Measurements from ENCODE around the gene GPR15LG. TPM values are rescaled to one million over a fixed set of nuclear protein-coding genes. Genes with fewer than 3 reads are reported as not detected.

GPR15LG gene
- total and polyA plus RNA-seq, 2 experiments from 2014 or later = 0.45 to 2.6 TPM

- 91% methylated on average over 9 of the region's 9 CpGs for whole genome bisulfite sequencing (ENCODE audit: low lambda C conversion rate, missing lambda C conversion rate)
- Histone ChIP-seq H3K4me1 (ENCODE audit: insufficient read depth) (no peaks in the 10 kb centered on the region), H3K4me2 (no peak overlapping the region), H3K36me3 (replicated peaks; ENCODE audit: insufficient read depth, low read depth) (no peaks in the 10 kb centered on the region), H4K20me1 (ENCODE audit: insufficient read depth, poor library complexity, severe bottlenecking) (no peaks in the 10 kb centered on the region), H3K9me2 (replicated peaks; ENCODE audit: insufficient read depth) (no peaks in the 10 kb centered on the region), H3K27me3 (no peaks in the 10 kb centered on the region), H3K4me3 (no peak overlapping the region), H2AFZ (no peak overlapping the region), H3K9me3 (ENCODE audit: low read depth) (no peaks in the 10 kb centered on the region), H3K79me2 (no peaks in the 10 kb centered on the region), H3K27ac (peak overlapping the region; percentile 20)
- TF ChIP-seq EZH2phosphoT487 (IDR thresholded peaks at IDR 0.05; ENCODE audit: low read depth, severe bottlenecking, unreplicated experiment) (no peak), EZH2 (IDR thresholded peaks at IDR 0.05; ENCODE audit: borderline replicate concordance) (no peak), CTCF (IDR thresholded peaks at IDR 0.05; ENCODE audit: poor library complexity) (no peak)
- DNase-seq (ENCODE audit: low spot score) = no peak
Measured at GRCh38 chr10:84172467-84173356, 889 bp upstream of the GPR15LG start.

- Histone ChIP-seq H3K79me2 (no peaks in the 10 kb centered on the region), H3K27me3 (no peaks in the 10 kb centered on the region), H3K9me2 (replicated peaks; ENCODE audit: insufficient read depth) (no peaks in the 10 kb centered on the region), H3K4me2 (no peak overlapping the region), H4K20me1 (ENCODE audit: insufficient read depth, poor library complexity, severe bottlenecking) (no peaks in the 10 kb centered on the region), H3K4me1 (ENCODE audit: insufficient read depth) (no peaks in the 10 kb centered on the region), H3K27ac (no peak overlapping the region), H3K9me3 (ENCODE audit: low read depth) (no peaks in the 10 kb centered on the region), H3K4me3 (no peak overlapping the region), H2AFZ (no peak overlapping the region), H3K36me3 (replicated peaks; ENCODE audit: insufficient read depth, low read depth) (no peaks in the 10 kb centered on the region)
- DNase-seq (ENCODE audit: low spot score) = no peak
- WGBS (ENCODE audit: low lambda C conversion rate, missing lambda C conversion rate) = 96% methylated on average over 6 of the region's 6 CpGs
- TF ChIP-seq CTCF (IDR thresholded peaks at IDR 0.05; ENCODE audit: poor library complexity) (no peak), EZH2phosphoT487 (IDR thresholded peaks at IDR 0.05; ENCODE audit: low read depth, severe bottlenecking, unreplicated experiment) (no peak), EZH2 (IDR thresholded peaks at IDR 0.05; ENCODE audit: borderline replicate concordance) (no peak)
Measured at GRCh38 chr10:84175436-84175835, 1.8 kb downstream of the GPR15LG start.

GRCh38 chr10:84176351-84176750 lies 2.8 kb downstream of the GPR15LG start:
- Histone ChIP-seq H3K9me2 (replicated peaks; ENCODE audit: insufficient read depth) (no peaks in the 10 kb centered on the region), H3K4me3 (no peak overlapping the region), H3K27me3 (no peaks in the 10 kb centered on the region), H3K4me1 (ENCODE audit: insufficient read depth) (no peaks in the 10 kb centered on the region), H3K27ac (no peak overlapping the region), H2AFZ (no peak overlapping the region), H4K20me1 (ENCODE audit: insufficient read depth, poor library complexity, severe bottlenecking) (no peaks in the 10 kb centered on the region), H3K4me2 (no peak overlapping the region), H3K36me3 (replicated peaks; ENCODE audit: insufficient read depth, low read depth) (no peaks in the 10 kb centered on the region), H3K9me3 (ENCODE audit: low read depth) (no peaks in the 10 kb centered on the region), H3K79me2 (no peaks in the 10 kb centered on the region)
- 72% methylated on average over 4 of the region's 4 CpGs for WGBS (ENCODE audit: low lambda C conversion rate, missing lambda C conversion rate)
- no peak for DNase-seq (ENCODE audit: low spot score)
- TF ChIP-seq EZH2 (IDR thresholded peaks at IDR 0.05; ENCODE audit: borderline replicate concordance) = no peak
- TF ChIP-seq CTCF (IDR thresholded peaks at IDR 0.05; ENCODE audit: poor library complexity) = no peak
- no peak for TF ChIP-seq EZH2phosphoT487 (IDR thresholded peaks at IDR 0.05; ENCODE audit: low read depth, severe bottlenecking, unreplicated experiment)
